Astrocyte (in vitro differentiated cells and primary cell): Measurements from ENCODE around the gene ANKRD13C. TPM values are rescaled to one million over a fixed set of nuclear protein-coding genes. Genes with fewer than 3 reads are reported as not detected.

Experiments
- DNase-seq: peaks from one replicate; pipeline ENCODE4 v3.0.0-alpha.2; 2010; ENCODE audit warnings: low read depth
- FAIRE-seq: peaks from 2 replicates; lab custom pipeline; 2011; peaks lifted over from hg19 to GRCh38; lab: Jason Lieb, UNC
- H2AFZ ChIP-seq: 2 replicates; pipeline ENCODE4 v1.6.0; 2012; ENCODE audit warnings: low read depth, low read length, inconsistent platforms
- H3K27ac ChIP-seq: 2 replicates; pipeline ENCODE4 v1.5.1; 2011; ENCODE audit warnings: low read depth, low read length, inconsistent platforms
- H3K27me3 ChIP-seq: 2 replicates; pipeline ENCODE4 v1.6.0; 2011; ENCODE audit warnings: low read length, inconsistent platforms; ENCODE audit not compliant: insufficient read depth
- H3K36me3 ChIP-seq: 2 replicates; pipeline ENCODE4 v1.5.1; 2011; ENCODE audit warnings: low read length, inconsistent platforms; ENCODE audit not compliant: insufficient read depth
- H3K4me1 ChIP-seq: 2 replicates; pipeline ENCODE4 v1.5.1; 2011; ENCODE audit warnings: low read length, inconsistent platforms; ENCODE audit not compliant: insufficient read depth
- H3K4me2 ChIP-seq: 2 replicates; pipeline ENCODE4 v1.6.0; 2012; ENCODE audit warnings: low read length, inconsistent platforms
- H3K4me3 ChIP-seq: 2 replicates; pipeline ENCODE4 v1.5.1; 2011; ENCODE audit warnings: low read depth, mild to moderate bottlenecking, low read length, inconsistent platforms; ENCODE audit not compliant: insufficient read depth
- H3K79me2 ChIP-seq: 2 replicates; pipeline ENCODE4 v1.6.0; 2012; ENCODE audit warnings: mild to moderate bottlenecking, low read length, inconsistent platforms; ENCODE audit not compliant: insufficient read depth
- H3K9ac ChIP-seq: 2 replicates; pipeline ENCODE4 v1.6.0; 2012; ENCODE audit warnings: mild to moderate bottlenecking, low read length, inconsistent platforms
- H3K9me3 ChIP-seq: 2 replicates; pipeline ENCODE4 v1.5.1; 2012; ENCODE audit warnings: low read depth, mild to moderate bottlenecking, low read length, inconsistent platforms; ENCODE audit not compliant: insufficient read depth
- H4K20me1 ChIP-seq: 2 replicates; pipeline ENCODE4 v1.6.0; 2012; ENCODE audit warnings: low read length, inconsistent platforms; ENCODE audit not compliant: insufficient read depth
- H3K27ac Mint-ChIP-seq: one replicate; pipeline ENCODE4 v1.8.0; 2021; ENCODE audit warnings: mild to moderate bottlenecking, mixed read lengths; ENCODE audit not compliant: unreplicated experiment
- H3K27me3 Mint-ChIP-seq: one replicate; pipeline ENCODE4 v1.8.0; 2021; ENCODE audit warnings: low read depth, mixed read lengths; ENCODE audit not compliant: unreplicated experiment
- H3K36me3 Mint-ChIP-seq: one replicate; pipeline ENCODE4 v1.8.0; 2021; ENCODE audit warnings: low read depth, mixed read lengths; ENCODE audit not compliant: unreplicated experiment
- H3K4me1 Mint-ChIP-seq: one replicate; pipeline ENCODE4 v1.8.0; 2021; ENCODE audit warnings: low read depth, mixed read lengths; ENCODE audit not compliant: unreplicated experiment
- H3K4me3 Mint-ChIP-seq: one replicate; pipeline ENCODE4 v1.8.0; 2021; ENCODE audit warnings: mild to moderate bottlenecking, moderate library complexity, mixed read lengths; ENCODE audit not compliant: unreplicated experiment
- H3K9me3 Mint-ChIP-seq: one replicate; pipeline ENCODE4 v1.8.0; 2021; ENCODE audit warnings: mild to moderate bottlenecking, mixed read lengths; ENCODE audit not compliant: unreplicated experiment
- EZH2 ChIP-seq: IDR thresholded peaks from 2 replicates; pipeline ENCODE4 v1.6.1; 2012; ENCODE audit warnings: mild to moderate bottlenecking, low read length, inconsistent platforms; ENCODE audit not compliant: insufficient read depth
- total RNA-seq: library from RNA; stranded (reverse); gene quantifications from 2 replicates; pipeline ENCODE4 v1.2.1, GENCODE V29; 2021
- TF ChIP-seq, protein P1 (sequence below): IDR thresholded peaks from 2 replicates; pipeline ENCODE4 v1.5.1; 2011; ENCODE audit warnings: low read depth, mild to moderate bottlenecking, inconsistent platforms, low read length, moderate library complexity; ENCODE audit not compliant: insufficient read depth

Gene ANKRD13C
- total RNA-seq, 1 donor from 2014 or later, result 22.0 TPM

DNA sequence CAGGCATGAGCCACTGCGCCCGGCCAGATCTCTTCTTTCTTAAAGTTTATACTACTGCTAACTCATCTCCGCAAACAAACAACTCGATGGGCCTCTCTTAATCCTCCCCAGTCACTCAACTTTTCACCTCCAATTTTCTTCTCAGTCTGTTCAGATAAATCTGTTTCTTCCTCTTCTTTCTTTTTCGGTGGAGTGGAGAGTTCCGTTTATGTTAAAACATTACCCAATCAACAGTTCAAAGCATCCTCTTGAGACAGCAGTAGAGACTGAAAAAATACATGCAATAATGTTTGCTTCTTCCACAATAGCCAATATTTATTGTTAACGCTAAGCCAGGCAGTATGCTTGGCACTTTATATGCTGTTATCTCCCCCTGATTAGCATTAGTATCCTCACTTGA is 1.4 kb upstream of the ANKRD13C start:
- Mint-ChIP-seq H3K27me3 (no peaks in the 10 kb centered on the region), H3K4me3 (peak overlapping the region; percentile 100), H3K36me3 (peaks cover 3% of the 10 kb centered on the region), H3K27ac (peak overlapping the region; percentile 99), H3K4me1 (peaks cover 3% of the 10 kb centered on the region), H3K9me3 (no peaks in the 10 kb centered on the region)
- H3K36me3 ChIP-seq, result no peaks in the 10 kb centered on the region
- DNase-seq (no peak), FAIRE-seq (no peak)
- H3K9ac ChIP-seq, result no peak overlapping the region
- no peaks in the 10 kb centered on the region for H3K27me3 ChIP-seq
- H3K9me3 ChIP-seq, result no peaks in the 10 kb centered on the region
- no peak overlapping the region for H3K4me3 ChIP-seq
- H3K79me2 ChIP-seq, result peaks cover 36% of the 10 kb centered on the region
- no peak overlapping the region for H2AFZ ChIP-seq
- peaks cover 20% of the 10 kb centered on the region for H4K20me1 ChIP-seq
- no peak overlapping the region for H3K27ac ChIP-seq
- H3K4me1 ChIP-seq, result peaks cover 4% of the 10 kb centered on the region
- no peak for TF ChIP-seq EZH2
- TF ChIP-seq, protein P1, sequence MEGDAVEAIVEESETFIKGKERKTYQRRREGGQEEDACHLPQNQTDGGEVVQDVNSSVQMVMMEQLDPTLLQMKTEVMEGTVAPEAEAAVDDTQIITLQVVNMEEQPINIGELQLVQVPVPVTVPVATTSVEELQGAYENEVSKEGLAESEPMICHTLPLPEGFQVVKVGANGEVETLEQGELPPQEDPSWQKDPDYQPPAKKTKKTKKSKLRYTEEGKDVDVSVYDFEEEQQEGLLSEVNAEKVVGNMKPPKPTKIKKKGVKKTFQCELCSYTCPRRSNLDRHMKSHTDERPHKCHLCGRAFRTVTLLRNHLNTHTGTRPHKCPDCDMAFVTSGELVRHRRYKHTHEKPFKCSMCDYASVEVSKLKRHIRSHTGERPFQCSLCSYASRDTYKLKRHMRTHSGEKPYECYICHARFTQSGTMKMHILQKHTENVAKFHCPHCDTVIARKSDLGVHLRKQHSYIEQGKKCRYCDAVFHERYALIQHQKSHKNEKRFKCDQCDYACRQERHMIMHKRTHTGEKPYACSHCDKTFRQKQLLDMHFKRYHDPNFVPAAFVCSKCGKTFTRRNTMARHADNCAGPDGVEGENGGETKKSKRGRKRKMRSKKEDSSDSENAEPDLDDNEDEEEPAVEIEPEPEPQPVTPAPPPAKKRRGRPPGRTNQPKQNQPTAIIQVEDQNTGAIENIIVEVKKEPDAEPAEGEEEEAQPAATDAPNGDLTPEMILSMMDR, result no peak
- H3K4me2 ChIP-seq, result no peak overlapping the region

DNA sequence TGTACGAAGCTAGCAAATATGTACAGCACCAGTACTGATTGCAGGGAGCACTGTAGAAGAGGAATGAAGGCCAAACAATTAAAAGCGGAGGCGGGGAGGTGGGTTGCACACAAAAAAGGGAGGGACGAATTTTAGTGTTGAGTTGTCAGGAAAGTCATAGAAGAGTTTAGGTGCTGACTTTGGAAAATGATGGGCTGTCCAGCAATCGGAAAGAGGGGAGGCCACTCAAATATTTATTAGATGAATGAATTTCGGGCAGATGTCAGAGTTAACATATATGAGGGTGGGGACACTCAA is 537 bp upstream of the ANKRD13C start:
- H3K9ac ChIP-seq, result peak overlapping the region; percentile 98
- H3K27ac Mint-ChIP-seq, result peak overlapping the region; percentile 99
- peak overlapping the region; percentile 100 for H3K4me3 Mint-ChIP-seq
- H3K9me3 Mint-ChIP-seq, result no peaks in the 10 kb centered on the region
- H3K79me2 ChIP-seq, result peaks cover 45% of the 10 kb centered on the region
- no peaks in the 10 kb centered on the region for H3K9me3 ChIP-seq
- peak overlapping the region; percentile 97 for H3K4me3 ChIP-seq
- peak overlapping the region; percentile 99 for H3K27ac ChIP-seq
- H3K4me1 Mint-ChIP-seq, result peaks cover 4% of the 10 kb centered on the region
- H3K4me2 ChIP-seq, result peak overlapping the region; percentile 87
- TF ChIP-seq, protein P1, result no peak
- TF ChIP-seq EZH2, result no peak
- H3K27me3 ChIP-seq, result no peaks in the 10 kb centered on the region
- H3K4me1 ChIP-seq, result peaks cover 4% of the 10 kb centered on the region
- peak overlapping the region; percentile 73 for H2AFZ ChIP-seq
- peaks cover 28% of the 10 kb centered on the region for H4K20me1 ChIP-seq
- peaks cover 3% of the 10 kb centered on the region for H3K36me3 Mint-ChIP-seq
- DNase-seq, result no peak
- no peaks in the 10 kb centered on the region for H3K36me3 ChIP-seq
- no peaks in the 10 kb centered on the region for H3K27me3 Mint-ChIP-seq
- no peak for FAIRE-seq

DNA sequence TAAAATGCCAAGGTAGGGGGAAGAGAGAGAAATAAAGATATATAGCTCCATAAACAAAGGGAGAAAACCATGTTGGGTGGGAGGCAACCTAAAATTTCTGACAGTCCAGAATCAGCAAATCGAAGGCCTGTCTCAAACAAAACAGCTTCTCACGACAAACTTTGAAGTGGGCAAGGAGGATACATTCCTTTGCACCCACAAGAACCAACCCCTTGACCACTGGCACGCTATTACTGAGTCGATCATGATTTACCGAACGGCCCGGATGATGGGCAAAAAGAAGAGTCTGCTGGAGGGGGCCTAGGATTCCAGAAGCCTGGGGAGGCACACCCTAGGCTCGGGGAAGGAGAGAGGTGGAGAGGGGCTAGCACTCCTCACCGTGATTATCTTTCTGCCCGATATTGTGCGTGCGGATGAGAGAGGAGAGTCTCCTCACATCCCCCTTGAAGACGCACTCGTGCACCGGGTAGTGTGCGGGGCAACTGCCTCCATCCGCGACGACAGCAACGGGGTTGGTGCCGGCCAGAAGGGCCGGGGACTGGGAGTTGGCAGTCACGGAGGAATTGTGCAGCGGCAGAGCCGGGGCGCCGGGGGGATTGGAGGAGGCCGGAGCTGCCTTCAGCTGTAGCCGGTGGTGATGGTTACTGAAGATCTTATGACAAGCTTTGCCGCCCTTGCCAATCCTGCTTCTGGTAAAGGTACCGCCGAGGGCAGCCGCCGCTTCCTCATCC is 756 bp downstream of the ANKRD13C start:
- H3K36me3 ChIP-seq, result no peaks in the 10 kb centered on the region
- H3K4me1 Mint-ChIP-seq, result peaks cover 6% of the 10 kb centered on the region
- peaks cover 40% of the 10 kb centered on the region for H4K20me1 ChIP-seq
- H3K27ac ChIP-seq, result peak overlapping the region; percentile 99
- DNase-seq (peak; percentile 90), FAIRE-seq (peak; percentile 80)
- no peaks in the 10 kb centered on the region for H3K27me3 Mint-ChIP-seq
- peaks cover 4% of the 10 kb centered on the region for H3K4me1 ChIP-seq
- peak overlapping the region; percentile 73 for H2AFZ ChIP-seq
- H3K9me3 ChIP-seq, result no peaks in the 10 kb centered on the region
- no peaks in the 10 kb centered on the region for H3K9me3 Mint-ChIP-seq
- H3K79me2 ChIP-seq, result peaks cover 58% of the 10 kb centered on the region
- H3K4me3 ChIP-seq, result peak overlapping the region; percentile 97
- peaks cover 3% of the 10 kb centered on the region for H3K36me3 Mint-ChIP-seq
- H3K4me3 Mint-ChIP-seq, result peak overlapping the region; percentile 100
- TF ChIP-seq, protein P1, result no peak
- TF ChIP-seq EZH2, result no peak
- H3K9ac ChIP-seq, result peak overlapping the region; percentile 98
- no peaks in the 10 kb centered on the region for H3K27me3 ChIP-seq
- peak overlapping the region; percentile 87 for H3K4me2 ChIP-seq
- peak overlapping the region; percentile 99 for H3K27ac Mint-ChIP-seq
